GM19463 (cell line): ENCODE results near the gene DNM2.

Experiments used
- ATAC-seq: cut with Tn5 transposase; IDR thresholded peaks from one replicate; pipeline ENCODE4 v1.9.1; 2021; ENCODE audit warnings: mild to moderate bottlenecking, moderate library complexity; ENCODE audit not compliant: unreplicated experiment

The DNM2 gene

GRCh38 chr19:10811391-10812111 is 93.7 kb downstream of the DNM2 start:
- ATAC-seq = no peak

- ATAC-seq = no peak
Measured at GRCh38 chr19:10812196-10812595, 94.3 kb downstream of the DNM2 start.

- no peak for ATAC-seq
Measured at GRCh38 chr19:10812902-10813404, 95.1 kb downstream of the DNM2 start.

- ATAC-seq = no peak
Measured at GRCh38 chr19:10815007-10815536, 97.2 kb downstream of the DNM2 start.

- ATAC-seq = no peak
Measured at GRCh38 chr19:10815969-10816644, 98.2 kb downstream of the DNM2 start.

- no peak for ATAC-seq
Measured at GRCh38 chr19:10816691-10817090, 98.8 kb downstream of the DNM2 start.

- no peak for ATAC-seq
Measured at GRCh38 chr19:10817291-10818038, 99.6 kb downstream of the DNM2 start.

GRCh38 chr19:10818301-10819123 is 100.6 kb downstream of the DNM2 start:
- no peak for ATAC-seq

- ATAC-seq = no peak
Measured at GRCh38 chr19:10819124-10820060, 101.5 kb downstream of the DNM2 start.

- no peak for ATAC-seq
Measured at GRCh38 chr19:10820173-10820572, 102.3 kb downstream of the DNM2 start.

- ATAC-seq = no peak
Measured at GRCh38 chr19:10823690-10824089, 105.8 kb downstream of the DNM2 start.

GRCh38 chr19:10826231-10826630 is 108.4 kb downstream of the DNM2 start:
- no peak for ATAC-seq

GRCh38 chr19:10826846-10827245 is 109.0 kb downstream of the DNM2 start:
- ATAC-seq = no peak

- ATAC-seq = no peak
Measured at GRCh38 chr19:10828981-10829821, 111.3 kb downstream of the DNM2 start.

GRCh38 chr19:10829967-10830366 is 112.1 kb downstream of the DNM2 start:
- no peak for ATAC-seq

GRCh38 chr19:10830370-10830769 is 112.5 kb downstream of the DNM2 start:
- ATAC-seq = no peak

GRCh38 chr19:10830931-10831779 is 113.3 kb downstream of the DNM2 start:
- ATAC-seq = no peak
